ENCODE measurements around the gene STAT3. TPM values are rescaled to one million over a fixed set of nuclear protein-coding genes. Genes with fewer than 3 reads are reported as not detected.
"Not testable (repeated sequence)": the region's sequence is repeated elsewhere in the genome, so short reads cannot be mapped to it uniquely, and the experiment has no call there.

STAT3 gene
- total RNA-seq, 1 donor from 2014 or later, result 41.2 TPM

- no peak overlapping the region for H3K4me3 Mint-ChIP-seq (ENCODE audit: low read depth)
- TF ChIP-seq CTCF (IDR thresholded peaks at IDR 0.05; ENCODE audit: unreplicated experiment), result no peak
- peaks cover 1% of the 10 kb centered on the region for H3K4me1 Mint-ChIP-seq (ENCODE audit: low read depth)
- no peak for DNase-seq (ENCODE audit: low spot score, unreplicated experiment)
- H3K27ac Mint-ChIP-seq, result no peak overlapping the region
- no peaks in the 10 kb centered on the region for H3K9me3 Mint-ChIP-seq (ENCODE audit: low read depth)
- peaks cover 16% of the 10 kb centered on the region for H3K27me3 Mint-ChIP-seq
- H3K36me3 Mint-ChIP-seq (ENCODE audit: insufficient read depth), result no peaks in the 10 kb centered on the region
Measured at GRCh38 chr17:42301022-42301421, 87.2 kb downstream of the STAT3 start.

- H3K36me3 Mint-ChIP-seq (ENCODE audit: insufficient read depth); H3K4me1 Mint-ChIP-seq (ENCODE audit: low read depth); H3K9me3 Mint-ChIP-seq (ENCODE audit: low read depth); H3K4me3 Mint-ChIP-seq (ENCODE audit: low read depth); H3K27ac Mint-ChIP-seq; DNase-seq (ENCODE audit: low spot score, unreplicated experiment): not testable (repeated sequence)
- H3K27me3 Mint-ChIP-seq, result peaks cover 21% of the 10 kb centered on the region
Measured at GRCh38 chr17:42299913-42300312, 88.3 kb downstream of the STAT3 start.

GRCh38 chr17:42299361-42299760 lies 88.9 kb downstream of the STAT3 start:
- H3K27ac Mint-ChIP-seq; H3K9me3 Mint-ChIP-seq (ENCODE audit: low read depth); H3K36me3 Mint-ChIP-seq (ENCODE audit: insufficient read depth); H3K4me3 Mint-ChIP-seq (ENCODE audit: low read depth); H3K4me1 Mint-ChIP-seq (ENCODE audit: low read depth); DNase-seq (ENCODE audit: low spot score, unreplicated experiment): not testable (repeated sequence)
- H3K27me3 Mint-ChIP-seq, result peaks cover 23% of the 10 kb centered on the region

GRCh38 chr17:42297775-42298174 lies 90.5 kb downstream of the STAT3 start:
- not testable (repeated sequence) for H3K27ac Mint-ChIP-seq; H3K36me3 Mint-ChIP-seq (ENCODE audit: insufficient read depth)
- peaks cover 21% of the 10 kb centered on the region for H3K27me3 Mint-ChIP-seq

GRCh38 chr17:42296012-42296411 lies 92.2 kb downstream of the STAT3 start:
- H3K4me3 Mint-ChIP-seq (ENCODE audit: low read depth), result no peak overlapping the region
- TF ChIP-seq CTCF (IDR thresholded peaks at IDR 0.05; ENCODE audit: unreplicated experiment), result no peak
- no peaks in the 10 kb centered on the region for H3K9me3 Mint-ChIP-seq (ENCODE audit: low read depth)
- H3K4me1 Mint-ChIP-seq (ENCODE audit: low read depth), result no peaks in the 10 kb centered on the region
- H3K27ac Mint-ChIP-seq, result no peak overlapping the region
- no peak for DNase-seq (ENCODE audit: low spot score, unreplicated experiment)
- H3K36me3 Mint-ChIP-seq (ENCODE audit: insufficient read depth), result no peaks in the 10 kb centered on the region
- peaks cover 21% of the 10 kb centered on the region for H3K27me3 Mint-ChIP-seq

More at GRCh38 chr17:42297775-42298174, 90.5 kb downstream of the STAT3 start:
- H3K4me1 Mint-ChIP-seq (ENCODE audit: low read depth); DNase-seq (ENCODE audit: low spot score, unreplicated experiment); H3K9me3 Mint-ChIP-seq (ENCODE audit: low read depth); H3K4me3 Mint-ChIP-seq (ENCODE audit: low read depth): not testable (repeated sequence)

GRCh38 chr17:42294469-42295398 lies 93.5 kb downstream of the STAT3 start:
- Mint-ChIP-seq H3K4me1 (ENCODE audit: low read depth) (no peaks in the 10 kb centered on the region), H3K36me3 (ENCODE audit: insufficient read depth) (no peaks in the 10 kb centered on the region), H3K4me3 (ENCODE audit: low read depth) (no peak overlapping the region), H3K27me3 (peaks cover 34% of the 10 kb centered on the region), H3K27ac (no peak overlapping the region), H3K9me3 (ENCODE audit: low read depth) (no peaks in the 10 kb centered on the region)
- no peak for DNase-seq (ENCODE audit: low spot score, unreplicated experiment)
- TF ChIP-seq CTCF (IDR thresholded peaks at IDR 0.05; ENCODE audit: unreplicated experiment), result no peak

GRCh38 chr17:42291129-42291528 lies 97.1 kb downstream of the STAT3 start:
- Mint-ChIP-seq H3K4me3 (ENCODE audit: low read depth) (no peak overlapping the region), H3K36me3 (ENCODE audit: insufficient read depth) (no peaks in the 10 kb centered on the region), H3K27me3 (peaks cover 58% of the 10 kb centered on the region), H3K27ac (no peak overlapping the region), H3K9me3 (ENCODE audit: low read depth) (no peaks in the 10 kb centered on the region), H3K4me1 (ENCODE audit: low read depth) (peaks cover 1% of the 10 kb centered on the region)
- no peak for DNase-seq (ENCODE audit: low spot score, unreplicated experiment)
- no peak for TF ChIP-seq CTCF (IDR thresholded peaks at IDR 0.05; ENCODE audit: unreplicated experiment)
